ENCODE data around the gene SLC16A1. TPM values are rescaled to one million over a fixed set of nuclear protein-coding genes. Genes with fewer than 3 reads are reported as not detected.

The SLC16A1 gene
- polyA plus RNA-seq, 1 of the 3 experiments (the other 2 are of a cell fraction), result 34.2 TPM

GRCh38 chr1:112937070-112937469 lies 18.9 kb downstream of the SLC16A1 start:
- peak overlapping the region; percentile 11; the same call in 1 of the 2 replicates for H3K4me2 ChIP-seq
- POLR2A ChIA-PET, result interaction anchor here (0.6 to 1.5 kb wide), 2 partner anchors 19 to 171 kb away, joined by 3 read pairs; partner anchors contain the start of gene SLC16A1
- peaks cover 36% of the 10 kb centered on the region for H3F3A ChIP-seq (replicated peaks; ENCODE audit: insufficient read depth)
- H2AFZ ChIP-seq (ENCODE audit: low read depth), result no peak overlapping the region
- CTCF ChIA-PET, result interaction anchor here (0.6 to 2.0 kb wide), 7 partner anchors 11 to 222 kb away, joined by 3 to 7 read pairs (median 4); partner anchors contain the start of genes LRIG2 and PPM1J
- 62% methylated on average over 2 of the region's 2 CpGs for WGBS (ENCODE audit: low lambda C conversion rate)
- H4K20me1 ChIP-seq (ENCODE audit: insufficient read depth), result no peaks in the 10 kb centered on the region
- H3K9ac ChIP-seq, result no peak overlapping the region; the same call in 1 of the 2 replicates
- peaks cover 12 to 48% of the 10 kb centered on the region in 2 experiments for H3K4me1 ChIP-seq (ENCODE audit: control insufficient read depth in 1 of 2, insufficient read depth in 2 of 2, low read depth in 1 of 2, low read length in 1 of 2)
- H3K27ac ChIP-seq (ENCODE audit: low read depth in 2 of 2, low read length in 1 of 2), result peak overlapping the region; percentile 36 to 93
- peaks cover 75% of the 10 kb centered on the region for H3K79me2 ChIP-seq (ENCODE audit: insufficient read depth)
- no peaks in the 10 kb centered on the region for H3K36me3 ChIP-seq (replicated peaks in 1 of 2; ENCODE audit: control insufficient read depth in 1 of 2, insufficient read depth in 2 of 2, low read length in 1 of 2)
- H3K4me3 ChIP-seq (ENCODE audit: low read depth in 2 of 2, low read length in 1 of 2), result no peak overlapping the region
- H3K27me3 ChIP-seq (ENCODE audit: insufficient read depth), result no peaks in the 10 kb centered on the region
- no peaks in the 10 kb centered on the region for H3K9me2 ChIP-seq
- H3K9me3 ChIP-seq, result no peaks in the 10 kb centered on the region
- no peak for DNase-seq
- TF ChIP-seq TAF1 (IDR thresholded peaks at IDR 0.05; ENCODE audit: borderline replicate concordance, low read depth, low read length), result no peak
- TF ChIP-seq USF1 (IDR thresholded peaks at IDR 0.05; ENCODE audit: borderline replicate concordance, low read depth), result no peak
- no peak for TF ChIP-seq CHD2 (IDR thresholded peaks at IDR 0.05; ENCODE audit: low read length, partially characterized antibody)
- no peak for TF ChIP-seq POLR2AphosphoS5 (IDR thresholded peaks at IDR 0.05; ENCODE audit: low read depth, low read length)
- no peak for TF ChIP-seq RXRA (IDR thresholded peaks at IDR 0.05; ENCODE audit: borderline replicate concordance, low read depth)

- H3K27ac ChIP-seq (ENCODE audit: low read depth in 2 of 2, low read length in 1 of 2), result peak overlapping the region; percentile 48 to 93; a peak in 3 of 4 replicates
- DNase-seq, result no peak
- peak overlapping the region; percentile 53; the same call in 1 of the 2 replicates for H3K9ac ChIP-seq
- H3K4me2 ChIP-seq, result peak overlapping the region; percentile 64
- H3K9me2 ChIP-seq, result no peaks in the 10 kb centered on the region
- ChIA-PET POLR2A (no interaction called here), CTCF (interaction anchor here (1.4 to 2.0 kb wide), 4 partner anchors 19 to 137 kb away, joined by 3 to 7 read pairs (median 5); partner anchors contain the start of gene LRIG2)
- no peaks in the 10 kb centered on the region for H3K27me3 ChIP-seq (ENCODE audit: insufficient read depth)
- peak overlapping the region in 1 of 2 experiments; percentile 21; a peak in 1 of 4 replicates for H3K4me3 ChIP-seq (ENCODE audit: low read depth in 2 of 2, low read length in 1 of 2)
- no peak for TF ChIP-seq RAD21 (IDR thresholded peaks at IDR 0.05; ENCODE audit: low read length)
- TF ChIP-seq JUND (IDR thresholded peaks at IDR 0.05), result peak; percentile 33; the same call in 1 of the 2 replicates
- TF ChIP-seq, protein P1, sequence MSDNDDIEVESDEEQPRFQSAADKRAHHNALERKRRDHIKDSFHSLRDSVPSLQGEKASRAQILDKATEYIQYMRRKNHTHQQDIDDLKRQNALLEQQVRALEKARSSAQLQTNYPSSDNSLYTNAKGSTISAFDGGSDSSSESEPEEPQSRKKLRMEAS (IDR thresholded peaks at IDR 0.05; ENCODE audit: low read depth), result no peak
- TF ChIP-seq FOXJ3 (CRISPR knock-in tag; IDR thresholded peaks at IDR 0.05), result no peak
- H3K36me3 ChIP-seq (replicated peaks in 1 of 2; ENCODE audit: control insufficient read depth in 1 of 2, insufficient read depth in 2 of 2, low read length in 1 of 2), result no peaks in the 10 kb centered on the region
- peaks cover 12 to 48% of the 10 kb centered on the region in 2 experiments for H3K4me1 ChIP-seq (ENCODE audit: control insufficient read depth in 1 of 2, insufficient read depth in 2 of 2, low read depth in 1 of 2, low read length in 1 of 2)
- H2AFZ ChIP-seq (ENCODE audit: low read depth), result peak overlapping the region; percentile 58
- no peaks in the 10 kb centered on the region for H3K9me3 ChIP-seq
- no peaks in the 10 kb centered on the region for H4K20me1 ChIP-seq (ENCODE audit: insufficient read depth)
- H3F3A ChIP-seq (replicated peaks; ENCODE audit: insufficient read depth), result peaks cover 36% of the 10 kb centered on the region
- peaks cover 74% of the 10 kb centered on the region for H3K79me2 ChIP-seq (ENCODE audit: insufficient read depth)
Observed at GRCh38 chr1:112935461-112936111, 20.4 kb downstream of the SLC16A1 start.

- no peak for DNase-seq
- ChIA-PET POLR2A (no interaction called here), CTCF (interaction anchor here (0.6 to 1.5 kb wide), 6 partner anchors 55 to 939 kb away, joined by 3 to 5 read pairs (median 4); partner anchors contain the start of gene LRIG2)
- Histone ChIP-seq H3K9me3 (no peaks in the 10 kb centered on the region), H4K20me1 (ENCODE audit: insufficient read depth) (no peaks in the 10 kb centered on the region), H3K27ac (ENCODE audit: low read depth in 2 of 2, low read length in 1 of 2) (peak overlapping the region in 1 of 2 experiments; percentile 93; a peak in 2 of 4 replicates), H3K4me1 (ENCODE audit: control insufficient read depth in 1 of 2, insufficient read depth in 2 of 2, low read depth in 1 of 2, low read length in 1 of 2) (peaks cover 12 to 48% of the 10 kb centered on the region in 2 experiments), H3K27me3 (ENCODE audit: insufficient read depth) (no peaks in the 10 kb centered on the region), H3K79me2 (ENCODE audit: insufficient read depth) (peaks cover 74% of the 10 kb centered on the region), H3K9ac (peak overlapping the region; percentile 53; the same call in 1 of the 2 replicates), H3F3A (replicated peaks; ENCODE audit: insufficient read depth) (peaks cover 36% of the 10 kb centered on the region), H3K4me2 (peak overlapping the region; percentile 64), H3K4me3 (ENCODE audit: low read depth in 2 of 2, low read length in 1 of 2) (no peak overlapping the region), H3K9me2 (no peaks in the 10 kb centered on the region), H2AFZ (ENCODE audit: low read depth) (no peak overlapping the region), H3K36me3 (replicated peaks in 1 of 2; ENCODE audit: control insufficient read depth in 1 of 2, insufficient read depth in 2 of 2, low read length in 1 of 2) (no peaks in the 10 kb centered on the region)
- 87% methylated on average over 3 of the region's 3 CpGs for WGBS (ENCODE audit: low lambda C conversion rate)
- TF ChIP-seq EP300 (IDR thresholded peaks at IDR 0.05; ENCODE audit: borderline replicate concordance in 1 of 2, low read depth in 1 of 2, low read length in 1 of 2), result no peak
- TF ChIP-seq TCF12 (IDR thresholded peaks at IDR 0.05), result no peak
- no peak for TF ChIP-seq REST (IDR thresholded peaks at IDR 0.05; ENCODE audit: low read depth, low read length)
- TF ChIP-seq, protein P2, sequence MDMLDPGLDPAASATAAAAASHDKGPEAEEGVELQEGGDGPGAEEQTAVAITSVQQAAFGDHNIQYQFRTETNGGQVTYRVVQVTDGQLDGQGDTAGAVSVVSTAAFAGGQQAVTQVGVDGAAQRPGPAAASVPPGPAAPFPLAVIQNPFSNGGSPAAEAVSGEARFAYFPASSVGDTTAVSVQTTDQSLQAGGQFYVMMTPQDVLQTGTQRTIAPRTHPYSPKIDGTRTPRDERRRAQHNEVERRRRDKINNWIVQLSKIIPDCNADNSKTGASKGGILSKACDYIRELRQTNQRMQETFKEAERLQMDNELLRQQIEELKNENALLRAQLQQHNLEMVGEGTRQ (IDR thresholded peaks at IDR 0.05; ENCODE audit: borderline replicate concordance, low read depth, low read length), result no peak
- TF ChIP-seq RFX5 (IDR thresholded peaks at IDR 0.05; ENCODE audit: low read length), result no peak
Observed at GRCh38 chr1:112934577-112934976, 21.4 kb downstream of the SLC16A1 start.
